ENCODE data around the gene ABCA12. TPM values are rescaled to one million over a fixed set of nuclear protein-coding genes. Genes with fewer than 3 reads are reported as not detected.

Gene ABCA12
- total and polyA plus RNA-seq, 4 donors: 0.10 to 0.22 (median 0.15) TPM

DNA sequence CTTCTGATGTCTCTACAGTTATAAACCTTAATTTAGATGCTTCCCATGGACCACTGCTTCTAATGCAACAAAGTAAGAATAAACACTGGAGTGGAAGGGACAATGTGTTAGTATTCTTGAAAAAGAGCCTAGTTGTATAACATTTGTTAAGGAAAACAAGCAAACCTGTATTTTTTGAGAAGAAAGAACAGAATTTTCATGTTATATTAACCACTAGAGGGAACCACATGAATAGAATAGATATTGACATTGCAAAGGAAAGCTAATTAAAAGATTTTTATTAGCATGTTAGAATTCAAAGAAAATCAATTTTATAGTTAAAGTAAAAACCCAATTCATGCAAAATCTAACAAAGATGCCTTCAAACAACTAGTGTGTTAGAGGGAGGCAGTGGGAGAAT lies 177.7 kb downstream of the ABCA12 start:
- no peak overlapping the region for H3K4me3 ChIP-seq (ENCODE audit: low read depth, low read length)
- H3K9me3 ChIP-seq (ENCODE audit: control insufficient read depth, insufficient read depth, low read length): peaks cover 2% of the 10 kb centered on the region
- DNase-seq (ENCODE audit: low read depth in 4 of 6, low spot score in 6 of 6): peak in 2 of 6 donors; percentile 11 to 47
- H3K27me3 ChIP-seq (ENCODE audit: control insufficient read depth, insufficient read depth, low read length): no peaks in the 10 kb centered on the region
- H3K36me3 ChIP-seq (ENCODE audit: control insufficient read depth, insufficient read depth, low read length): no peaks in the 10 kb centered on the region
- H3K4me1 ChIP-seq (ENCODE audit: control insufficient read depth, insufficient read depth, low read length): no peaks in the 10 kb centered on the region
- no peak overlapping the region for H3K27ac ChIP-seq (ENCODE audit: low read depth, low read length)

DNA sequence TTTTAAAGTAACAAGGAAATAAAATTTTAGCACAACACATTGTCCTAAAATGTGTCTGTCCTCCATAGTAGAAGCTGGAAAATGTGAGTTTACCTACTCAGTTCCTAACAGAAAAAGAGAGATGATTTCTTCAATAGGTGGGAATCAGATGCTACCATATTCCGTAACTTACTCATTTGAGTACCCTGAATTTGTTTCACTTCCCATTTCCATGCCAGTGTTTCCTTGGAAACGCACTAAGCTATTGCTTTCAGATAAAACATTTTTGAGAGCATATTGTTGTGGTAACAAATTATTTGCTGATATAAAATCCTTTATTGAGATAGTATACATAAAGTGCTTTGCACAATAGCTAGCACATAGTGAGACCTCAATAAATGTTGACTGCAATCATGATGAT lies 191.5 kb downstream of the ABCA12 start:
- no peaks in the 10 kb centered on the region for H3K4me1 ChIP-seq (ENCODE audit: control insufficient read depth, insufficient read depth, low read length)
- H3K27ac ChIP-seq (ENCODE audit: low read depth, low read length): no peak overlapping the region
- H3K9me3 ChIP-seq (ENCODE audit: control insufficient read depth, insufficient read depth, low read length): no peaks in the 10 kb centered on the region
- WGBS (ENCODE audit: insufficient coverage): no CpG with 5 or more reads among the region's 2 CpGs
- peak in 1 of 6 donors; percentile 11 for DNase-seq (ENCODE audit: low read depth in 4 of 6, low spot score in 6 of 6)
- no peaks in the 10 kb centered on the region for H3K36me3 ChIP-seq (ENCODE audit: control insufficient read depth, insufficient read depth, low read length)
- H3K4me3 ChIP-seq (ENCODE audit: low read depth, low read length): no peak overlapping the region
- no peaks in the 10 kb centered on the region for H3K27me3 ChIP-seq (ENCODE audit: control insufficient read depth, insufficient read depth, low read length)

DNA sequence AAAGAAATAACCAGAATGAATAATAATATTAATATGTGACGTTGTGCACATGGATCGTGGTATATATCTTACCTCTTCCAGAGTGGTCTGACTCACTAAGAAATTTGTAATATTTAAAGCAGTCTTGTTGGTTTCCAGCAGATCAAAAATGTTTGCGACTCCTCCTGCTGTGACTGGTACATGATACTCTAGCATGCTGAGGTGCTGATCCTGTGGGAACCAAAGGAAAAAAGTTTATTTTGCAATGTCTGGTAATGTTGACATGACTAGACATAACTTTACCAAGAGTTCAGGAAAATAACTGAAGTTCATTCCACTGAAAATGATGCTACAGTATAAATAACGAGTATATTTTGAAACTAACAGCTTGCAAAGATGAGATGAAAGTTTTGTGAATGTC lies 204.4 kb downstream of the ABCA12 start:
- no peak for DNase-seq (ENCODE audit: low read depth in 4 of 6, low spot score in 6 of 6)
- Histone ChIP-seq H3K9me3 (ENCODE audit: control insufficient read depth, insufficient read depth, low read length) (no peaks in the 10 kb centered on the region), H3K4me1 (ENCODE audit: control insufficient read depth, insufficient read depth, low read length) (no peaks in the 10 kb centered on the region), H3K27me3 (ENCODE audit: control insufficient read depth, insufficient read depth, low read length) (no peaks in the 10 kb centered on the region), H3K36me3 (ENCODE audit: control insufficient read depth, insufficient read depth, low read length) (no peaks in the 10 kb centered on the region), H3K27ac (ENCODE audit: low read depth, low read length) (no peak overlapping the region), H3K4me3 (ENCODE audit: low read depth, low read length) (no peak overlapping the region)
- WGBS (ENCODE audit: insufficient coverage): 90% methylated on average over 1 of the region's 4 CpGs

DNA sequence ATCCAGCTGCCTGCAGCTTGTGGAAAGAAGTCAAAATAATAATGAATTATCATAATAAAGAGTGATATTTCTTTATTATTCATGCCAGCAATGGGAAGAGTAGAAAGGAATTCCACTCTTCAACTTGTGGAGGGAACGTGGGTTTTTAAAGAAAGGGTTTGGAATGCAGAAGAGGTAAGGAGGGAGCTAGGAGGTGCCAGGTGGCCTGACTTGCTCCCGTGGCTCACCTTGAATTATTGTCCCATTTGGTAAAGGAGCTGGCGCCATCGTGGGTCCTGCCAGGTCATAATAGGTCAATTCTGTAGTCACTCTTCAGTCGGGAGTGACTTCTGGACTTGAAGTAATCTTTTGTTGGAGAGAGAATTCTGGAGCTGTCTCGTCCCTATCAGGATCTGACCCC lies 233.8 kb downstream of the ABCA12 start:
- 84% methylated on average over 4 of the region's 6 CpGs for whole genome bisulfite sequencing (ENCODE audit: insufficient coverage)
- no peaks in the 10 kb centered on the region for H3K27me3 ChIP-seq (ENCODE audit: control insufficient read depth, insufficient read depth, low read length)
- H3K4me3 ChIP-seq (ENCODE audit: low read depth, low read length): no peak overlapping the region
- no peak for DNase-seq (ENCODE audit: low read depth in 4 of 6, low spot score in 6 of 6)
- no peaks in the 10 kb centered on the region for H3K36me3 ChIP-seq (ENCODE audit: control insufficient read depth, insufficient read depth, low read length)
- H3K9me3 ChIP-seq (ENCODE audit: control insufficient read depth, insufficient read depth, low read length): no peaks in the 10 kb centered on the region
- no peak overlapping the region for H3K27ac ChIP-seq (ENCODE audit: low read depth, low read length)
- H3K4me1 ChIP-seq (ENCODE audit: control insufficient read depth, insufficient read depth, low read length): no peaks in the 10 kb centered on the region

DNA sequence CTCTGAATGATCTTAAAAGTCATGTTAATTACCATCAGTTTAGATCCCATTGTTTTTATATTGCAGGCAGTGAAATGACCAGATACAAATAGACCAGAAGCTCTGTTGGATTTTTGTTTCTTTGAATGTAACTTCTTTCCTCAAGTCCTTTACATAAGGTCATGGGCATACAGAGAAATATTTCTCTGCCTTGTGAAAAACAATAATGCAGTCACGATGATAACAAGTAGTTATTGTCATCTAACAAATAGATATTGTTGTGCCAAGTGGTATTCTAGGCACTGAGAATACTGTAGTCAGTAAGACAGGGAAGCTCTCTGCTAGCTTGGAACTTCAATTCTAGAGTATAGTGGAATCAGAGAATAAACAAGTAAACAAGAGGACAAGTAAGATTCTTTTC lies 234.2 kb downstream of the ABCA12 start:
- Histone ChIP-seq H3K4me3 (ENCODE audit: low read depth, low read length) (no peak overlapping the region), H3K27me3 (ENCODE audit: control insufficient read depth, insufficient read depth, low read length) (no peaks in the 10 kb centered on the region), H3K9me3 (ENCODE audit: control insufficient read depth, insufficient read depth, low read length) (no peaks in the 10 kb centered on the region), H3K27ac (ENCODE audit: low read depth, low read length) (no peak overlapping the region), H3K4me1 (ENCODE audit: control insufficient read depth, insufficient read depth, low read length) (no peaks in the 10 kb centered on the region), H3K36me3 (ENCODE audit: control insufficient read depth, insufficient read depth, low read length) (no peaks in the 10 kb centered on the region)
- peak in 1 of 6 donors; percentile 5 for DNase-seq (ENCODE audit: low read depth in 4 of 6, low spot score in 6 of 6)
- no CpG with 5 or more reads among the region's 1 CpG for WGBS (ENCODE audit: insufficient coverage)

DNA sequence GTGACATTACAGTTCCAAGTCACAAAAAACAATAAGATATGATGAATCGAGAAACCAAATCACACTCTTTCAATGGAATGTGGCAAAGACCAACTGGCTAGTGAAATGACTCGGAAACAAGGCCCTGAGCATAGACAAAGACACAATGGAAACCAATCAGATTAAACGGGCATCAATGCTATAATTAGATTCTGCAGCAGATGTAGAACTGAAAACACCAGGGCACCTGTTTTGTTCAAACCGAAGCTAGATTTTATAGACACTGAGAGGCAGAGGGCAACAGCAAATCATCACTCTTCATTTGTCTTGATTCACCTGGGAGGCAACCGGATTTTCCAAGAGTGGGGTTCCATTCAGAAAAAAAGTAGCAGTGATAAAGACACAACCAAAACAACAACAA lies 236.1 kb downstream of the ABCA12 start:
- no peak overlapping the region for H3K4me3 ChIP-seq (ENCODE audit: low read depth, low read length)
- H3K27ac ChIP-seq (ENCODE audit: low read depth, low read length): no peak overlapping the region
- H3K36me3 ChIP-seq (ENCODE audit: control insufficient read depth, insufficient read depth, low read length): no peaks in the 10 kb centered on the region
- peak in 2 of 6 donors; percentile 10 to 27 for DNase-seq (ENCODE audit: low read depth in 4 of 6, low spot score in 6 of 6)
- 58% methylated on average over 3 of the region's 5 CpGs for WGBS (ENCODE audit: insufficient coverage)
- no peaks in the 10 kb centered on the region for H3K27me3 ChIP-seq (ENCODE audit: control insufficient read depth, insufficient read depth, low read length)
- no peaks in the 10 kb centered on the region for H3K4me1 ChIP-seq (ENCODE audit: control insufficient read depth, insufficient read depth, low read length)
- H3K9me3 ChIP-seq (ENCODE audit: control insufficient read depth, insufficient read depth, low read length): no peaks in the 10 kb centered on the region

DNA sequence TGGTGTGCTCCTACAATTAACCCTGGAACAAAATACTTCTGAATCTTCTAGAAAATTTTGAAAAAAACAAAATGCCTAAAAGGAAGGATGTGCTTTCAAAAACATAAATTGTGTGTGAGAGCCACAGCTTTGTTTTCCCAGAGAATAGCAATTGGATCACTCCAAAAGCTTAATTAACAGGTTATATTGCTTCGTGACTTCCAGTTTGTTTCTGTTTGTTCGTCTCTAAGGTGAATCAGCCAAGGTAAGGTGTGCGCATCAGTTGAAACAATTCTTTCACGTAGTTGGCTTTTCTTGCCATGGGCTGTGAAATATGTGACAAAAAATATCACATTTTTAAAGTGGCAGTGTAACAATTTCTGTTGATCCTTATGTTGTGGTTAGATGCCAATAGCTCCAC lies 238.7 kb downstream of the ABCA12 start:
- no CpG with 5 or more reads among the region's 4 CpGs for WGBS (ENCODE audit: insufficient coverage)
- no peak overlapping the region for H3K4me3 ChIP-seq (ENCODE audit: low read depth, low read length)
- no peaks in the 10 kb centered on the region for H3K4me1 ChIP-seq (ENCODE audit: control insufficient read depth, insufficient read depth, low read length)

DNA sequence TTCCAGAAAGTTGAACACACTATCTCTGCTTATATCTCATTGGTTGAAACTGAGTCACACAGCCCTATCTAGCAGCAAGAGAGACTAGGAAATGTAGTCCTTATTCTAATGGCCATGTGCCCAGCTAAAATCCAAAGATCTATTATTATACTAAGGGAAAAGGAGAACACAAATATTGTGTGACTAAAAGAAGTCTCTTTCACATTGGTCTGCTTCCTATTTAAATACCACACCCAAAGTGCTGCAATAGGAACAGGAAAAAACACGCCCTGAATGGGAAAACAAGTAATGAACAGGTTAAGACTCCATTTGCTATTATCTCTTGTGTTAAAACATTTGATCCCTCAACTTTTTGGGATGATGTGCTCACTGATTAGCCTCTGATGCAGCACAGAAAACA lies 242.2 kb downstream of the ABCA12 start:
- Histone ChIP-seq H3K4me3 (ENCODE audit: low read depth, low read length) (no peak overlapping the region), H3K4me1 (ENCODE audit: control insufficient read depth, insufficient read depth, low read length) (no peaks in the 10 kb centered on the region), H3K9me3 (ENCODE audit: control insufficient read depth, insufficient read depth, low read length) (peaks cover 9% of the 10 kb centered on the region), H3K27me3 (ENCODE audit: control insufficient read depth, insufficient read depth, low read length) (no peaks in the 10 kb centered on the region), H3K36me3 (ENCODE audit: control insufficient read depth, insufficient read depth, low read length) (no peaks in the 10 kb centered on the region), H3K27ac (ENCODE audit: low read depth, low read length) (no peak overlapping the region)
- no peak for DNase-seq (ENCODE audit: low read depth in 4 of 6, low spot score in 6 of 6)
- WGBS (ENCODE audit: insufficient coverage): 75% methylated on average over 1 of the region's 1 CpG

More for the DNA sequence above, 238.7 kb downstream of the ABCA12 start:
- no peak overlapping the region for H3K27ac ChIP-seq (ENCODE audit: low read depth, low read length)
- peak in 1 of 6 donors; percentile 2 for DNase-seq (ENCODE audit: low read depth in 4 of 6, low spot score in 6 of 6)
- H3K9me3 ChIP-seq (ENCODE audit: control insufficient read depth, insufficient read depth, low read length): no peaks in the 10 kb centered on the region
- no peaks in the 10 kb centered on the region for H3K36me3 ChIP-seq (ENCODE audit: control insufficient read depth, insufficient read depth, low read length)
- no peaks in the 10 kb centered on the region for H3K27me3 ChIP-seq (ENCODE audit: control insufficient read depth, insufficient read depth, low read length)

DNA sequence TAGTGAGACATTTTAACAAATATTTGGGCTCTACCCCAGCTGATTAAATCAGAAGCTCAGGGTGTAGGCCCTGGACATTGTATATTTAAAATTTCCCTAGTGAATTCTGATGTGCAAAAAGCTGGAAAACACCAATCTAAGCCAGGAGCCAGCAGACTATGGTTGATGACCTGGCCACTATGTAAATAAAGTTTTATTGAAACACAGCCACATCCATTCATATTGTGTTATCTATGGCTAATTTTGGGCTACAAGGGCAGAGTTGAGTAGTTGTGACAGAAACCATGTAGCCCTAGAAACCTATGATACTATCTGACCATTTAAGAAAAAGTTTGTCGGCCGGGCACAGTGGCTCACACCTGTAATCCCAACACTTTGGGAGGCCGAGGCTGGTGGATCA lies 243.0 kb downstream of the ABCA12 start:
- no peaks in the 10 kb centered on the region for H3K36me3 ChIP-seq (ENCODE audit: control insufficient read depth, insufficient read depth, low read length)
- 100% methylated on average over 1 of the region's 3 CpGs for WGBS (ENCODE audit: insufficient coverage)
- no peak for DNase-seq (ENCODE audit: low read depth in 4 of 6, low spot score in 6 of 6)
- peaks cover 9% of the 10 kb centered on the region for H3K9me3 ChIP-seq (ENCODE audit: control insufficient read depth, insufficient read depth, low read length)
- H3K27me3 ChIP-seq (ENCODE audit: control insufficient read depth, insufficient read depth, low read length): no peaks in the 10 kb centered on the region
- no peaks in the 10 kb centered on the region for H3K4me1 ChIP-seq (ENCODE audit: control insufficient read depth, insufficient read depth, low read length)
- no peak overlapping the region for H3K27ac ChIP-seq (ENCODE audit: low read depth, low read length)
- H3K4me3 ChIP-seq (ENCODE audit: low read depth, low read length): no peak overlapping the region

DNA sequence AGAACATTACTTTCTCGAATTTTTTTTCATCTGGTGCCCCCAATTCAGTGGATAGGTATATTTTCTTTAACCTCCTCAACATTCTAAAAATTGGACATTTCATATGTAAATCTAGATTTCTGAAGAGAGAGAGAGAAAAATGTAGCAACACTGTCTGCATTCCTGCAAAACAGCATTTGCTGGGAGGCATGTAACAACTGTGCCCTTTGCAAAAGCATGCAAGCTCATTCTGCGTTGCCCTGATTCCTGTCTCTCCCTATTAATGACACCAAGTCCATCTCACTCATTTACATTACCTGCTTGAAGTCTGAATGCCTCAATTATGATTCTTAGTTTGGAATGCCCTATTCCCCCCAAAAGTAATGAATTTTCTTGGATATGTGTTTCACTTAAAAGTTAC lies 249.1 kb downstream of the ABCA12 start:
- 67% methylated on average over 1 of the region's 2 CpGs for WGBS (ENCODE audit: insufficient coverage)
- no peak for DNase-seq (ENCODE audit: low read depth in 4 of 6, low spot score in 6 of 6)
- Histone ChIP-seq H3K27me3 (ENCODE audit: control insufficient read depth, insufficient read depth, low read length) (no peaks in the 10 kb centered on the region), H3K9me3 (ENCODE audit: control insufficient read depth, insufficient read depth, low read length) (peaks cover 7% of the 10 kb centered on the region), H3K27ac (ENCODE audit: low read depth, low read length) (no peak overlapping the region), H3K4me3 (ENCODE audit: low read depth, low read length) (no peak overlapping the region), H3K4me1 (ENCODE audit: control insufficient read depth, insufficient read depth, low read length) (no peaks in the 10 kb centered on the region), H3K36me3 (ENCODE audit: control insufficient read depth, insufficient read depth, low read length) (no peaks in the 10 kb centered on the region)

Data from spinal cord (tissue), 10 donors.